PFSK-1 (cell line): ENCODE data around the gene UBE2O.

ENCODE experiments used
- FOXP2 ChIP-seq: optimal IDR thresholded peaks from 2 replicates; pipeline ENCODE3; 2011; ENCODE audit warnings: borderline replicate concordance, control low read depth, inconsistent platforms; ENCODE audit not compliant: insufficient read depth; ENCODE audit errors: extremely low read length, extremely low read depth
- POLR2AphosphoS5 ChIP-seq: IDR thresholded peaks from 2 replicates; pipeline ENCODE4 v1.6.1; 2012; ENCODE audit warnings: low read depth, mild to moderate bottlenecking, control low read depth, low read length, moderate library complexity
- SIN3A ChIP-seq: IDR thresholded peaks from 2 replicates; pipeline ENCODE4 v1.6.1; 2012; ENCODE audit warnings: mild to moderate bottlenecking, low read length, moderate library complexity, borderline replicate concordance; ENCODE audit not compliant: insufficient read depth
- TAF1 ChIP-seq: IDR thresholded peaks from 2 replicates; pipeline ENCODE4 v1.6.1; 2012; ENCODE audit warnings: low read length, control low read depth, borderline replicate concordance; ENCODE audit not compliant: insufficient read depth
- TF ChIP-seq, protein P1 (sequence below), 2 experiments: IDR thresholded peaks; 2 replicates each; pipeline versions ENCODE4 v1.6.1 to v1.8.0; 2011 to 2012; ENCODE audit warnings: low read depth in 2 of 2, low read length in 2 of 2, control low read depth in 1 of 2, inconsistent platforms in 1 of 2, mild to moderate bottlenecking in 1 of 2, moderate library complexity in 1 of 2; ENCODE audit not compliant: insufficient read depth in 1 of 2

UBE2O gene

DNA sequence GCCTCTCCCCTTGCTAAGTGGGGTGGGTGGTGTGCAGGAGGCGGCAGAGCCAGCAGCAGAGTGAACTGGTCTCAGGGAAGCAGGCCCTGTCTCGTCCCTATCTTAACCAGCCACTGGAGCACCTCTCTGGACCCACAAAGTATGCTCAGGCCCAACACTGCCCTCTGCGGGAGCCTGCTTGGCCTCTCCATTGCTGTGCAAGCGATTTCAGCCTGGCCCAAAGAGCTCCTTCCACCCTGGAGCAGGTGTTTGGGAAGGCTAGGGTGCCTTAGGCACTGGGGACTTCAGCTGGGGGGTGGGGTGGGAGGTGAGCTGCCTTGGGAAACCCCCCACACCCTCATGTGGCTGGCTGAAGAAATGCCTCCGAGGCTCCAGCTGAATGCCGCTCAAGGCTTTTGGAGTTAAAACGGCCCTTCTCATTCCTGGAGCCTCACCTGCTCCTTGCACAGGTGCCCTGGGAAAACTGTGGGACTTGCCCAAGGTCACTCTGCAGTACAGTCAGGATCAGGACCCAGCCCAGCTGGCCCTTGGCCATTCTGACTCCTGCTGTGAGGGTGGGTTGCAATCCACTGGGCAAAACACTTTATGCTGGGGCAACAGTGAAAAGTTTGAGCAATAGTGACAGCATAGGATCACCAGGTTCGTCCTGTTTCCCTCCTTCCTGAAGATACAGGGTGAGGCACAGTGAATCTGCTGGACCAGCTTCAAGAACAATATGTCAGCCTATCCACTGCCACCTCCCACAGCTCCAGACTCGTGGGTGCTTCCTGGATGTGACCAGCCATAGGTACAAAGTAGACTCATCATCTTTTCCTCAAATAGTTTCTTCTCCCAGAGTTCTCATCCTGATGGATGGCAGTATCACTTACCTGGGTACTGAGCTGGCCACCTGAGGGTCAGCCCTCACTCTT, 5.9 kb upstream of the UBE2O start:
- TF ChIP-seq, protein P1, sequence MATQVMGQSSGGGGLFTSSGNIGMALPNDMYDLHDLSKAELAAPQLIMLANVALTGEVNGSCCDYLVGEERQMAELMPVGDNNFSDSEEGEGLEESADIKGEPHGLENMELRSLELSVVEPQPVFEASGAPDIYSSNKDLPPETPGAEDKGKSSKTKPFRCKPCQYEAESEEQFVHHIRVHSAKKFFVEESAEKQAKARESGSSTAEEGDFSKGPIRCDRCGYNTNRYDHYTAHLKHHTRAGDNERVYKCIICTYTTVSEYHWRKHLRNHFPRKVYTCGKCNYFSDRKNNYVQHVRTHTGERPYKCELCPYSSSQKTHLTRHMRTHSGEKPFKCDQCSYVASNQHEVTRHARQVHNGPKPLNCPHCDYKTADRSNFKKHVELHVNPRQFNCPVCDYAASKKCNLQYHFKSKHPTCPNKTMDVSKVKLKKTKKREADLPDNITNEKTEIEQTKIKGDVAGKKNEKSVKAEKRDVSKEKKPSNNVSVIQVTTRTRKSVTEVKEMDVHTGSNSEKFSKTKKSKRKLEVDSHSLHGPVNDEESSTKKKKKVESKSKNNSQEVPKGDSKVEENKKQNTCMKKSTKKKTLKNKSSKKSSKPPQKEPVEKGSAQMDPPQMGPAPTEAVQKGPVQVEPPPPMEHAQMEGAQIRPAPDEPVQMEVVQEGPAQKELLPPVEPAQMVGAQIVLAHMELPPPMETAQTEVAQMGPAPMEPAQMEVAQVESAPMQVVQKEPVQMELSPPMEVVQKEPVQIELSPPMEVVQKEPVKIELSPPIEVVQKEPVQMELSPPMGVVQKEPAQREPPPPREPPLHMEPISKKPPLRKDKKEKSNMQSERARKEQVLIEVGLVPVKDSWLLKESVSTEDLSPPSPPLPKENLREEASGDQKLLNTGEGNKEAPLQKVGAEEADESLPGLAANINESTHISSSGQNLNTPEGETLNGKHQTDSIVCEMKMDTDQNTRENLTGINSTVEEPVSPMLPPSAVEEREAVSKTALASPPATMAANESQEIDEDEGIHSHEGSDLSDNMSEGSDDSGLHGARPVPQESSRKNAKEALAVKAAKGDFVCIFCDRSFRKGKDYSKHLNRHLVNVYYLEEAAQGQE (IDR thresholded peaks at IDR 0.05; ENCODE audit: insufficient read depth in 1 of 2, low read depth in 2 of 2, low read length in 2 of 2) = no peak
- no peak for TF ChIP-seq SIN3A

DNA sequence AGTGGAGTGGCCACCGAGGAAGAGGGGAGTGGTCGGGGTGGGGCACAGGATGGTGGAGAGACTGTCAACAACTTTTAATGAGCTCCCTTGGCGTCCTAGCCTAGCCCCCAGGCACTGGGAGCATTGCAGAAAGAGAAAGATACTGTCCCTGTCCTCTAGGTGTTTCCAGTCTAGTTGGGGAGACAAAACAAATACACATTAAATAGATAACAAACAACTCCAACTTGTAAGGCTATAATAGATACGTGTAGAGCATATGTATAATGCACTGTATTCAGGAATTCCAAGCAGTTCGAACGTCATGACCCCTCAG, 435 bp upstream of the UBE2O start:
- TF ChIP-seq TAF1 (no peak), SIN3A (no peak)
- TF ChIP-seq, protein P1 (IDR thresholded peaks at IDR 0.05; ENCODE audit: insufficient read depth in 1 of 2, low read depth in 2 of 2, low read length in 2 of 2) = 0 out of 4 replicates have a peak, but pooled peaks of 1 of the 2 experiments have one; percentile 3

DNA sequence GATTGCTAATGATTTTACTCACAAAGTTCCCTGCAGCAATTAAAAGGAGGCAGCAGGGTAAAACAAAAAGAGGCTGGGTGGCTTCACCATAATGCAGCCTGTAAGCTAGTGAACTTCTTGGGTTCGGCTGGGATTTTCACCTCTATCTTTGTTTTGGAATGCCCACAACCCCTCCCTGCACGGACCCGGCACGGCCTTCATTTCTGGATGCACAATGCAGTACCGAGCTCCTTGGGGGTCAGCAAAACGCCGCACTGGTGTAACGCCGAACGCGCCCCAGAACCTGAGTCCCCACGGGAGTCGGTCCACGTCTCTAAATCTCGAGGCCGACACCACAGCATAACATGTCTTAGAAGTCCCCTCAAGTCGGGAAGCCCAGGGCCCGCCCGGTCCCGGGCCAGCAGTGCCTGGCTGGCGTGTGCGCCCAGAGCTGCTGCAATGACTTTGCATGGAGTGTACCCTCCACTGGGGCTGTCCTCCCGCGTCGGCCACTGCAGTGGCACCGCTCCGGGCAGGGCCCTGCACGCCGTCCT, 759 bp downstream of the UBE2O start:
- no peak for TF ChIP-seq POLR2AphosphoS5
- TF ChIP-seq, protein P1 (IDR thresholded peaks at IDR 0.05; ENCODE audit: insufficient read depth in 1 of 2, low read depth in 2 of 2, low read length in 2 of 2) = no peak
- TF ChIP-seq TAF1 = no peak
- TF ChIP-seq FOXP2 = no peak

DNA sequence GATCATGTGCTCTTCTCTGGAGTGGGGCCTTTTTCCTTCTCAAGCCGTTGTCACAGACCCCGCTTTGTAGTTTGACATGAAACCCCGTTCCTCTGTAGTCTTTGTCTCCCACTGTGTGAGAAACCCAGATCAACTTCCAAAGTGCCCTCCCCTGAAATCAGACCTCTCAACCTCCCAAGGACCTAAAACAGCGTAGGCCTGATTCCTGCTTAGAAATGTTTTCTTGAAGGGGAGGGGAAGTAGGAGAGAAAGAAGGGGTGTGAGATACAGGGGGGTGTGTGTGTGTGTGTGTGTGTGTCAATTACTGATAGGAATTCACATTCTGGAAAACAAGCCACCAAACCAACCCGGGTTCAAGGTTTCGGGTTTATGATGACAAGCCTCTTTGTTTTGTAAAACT, 1.4 kb downstream of the UBE2O start:
- TF ChIP-seq FOXP2 (no peak), TAF1 (no peak), SIN3A (no peak), POLR2AphosphoS5 (no peak)
- TF ChIP-seq, protein P1 (IDR thresholded peaks at IDR 0.05; ENCODE audit: insufficient read depth in 1 of 2, low read depth in 2 of 2, low read length in 2 of 2) = no peak

DNA sequence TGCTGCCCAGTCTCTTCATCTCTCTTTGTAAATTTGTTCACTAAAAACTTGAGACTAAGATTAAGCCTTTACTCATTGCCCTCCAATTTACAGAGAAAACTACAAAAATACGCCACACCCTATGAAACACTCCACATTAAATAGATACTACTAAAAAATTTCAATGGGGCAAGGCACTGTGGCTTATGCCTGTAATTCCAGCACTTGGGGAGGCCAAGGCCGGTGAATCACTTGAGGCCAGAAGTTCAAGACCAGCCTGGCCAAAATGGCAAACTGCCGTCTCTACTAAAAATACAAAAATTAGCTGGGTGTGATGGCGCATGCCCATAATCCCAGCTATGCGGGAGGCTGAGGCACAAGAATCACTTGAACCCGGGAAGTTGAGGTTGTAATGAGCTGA, 3.8 kb downstream of the UBE2O start:
- no peak for TF ChIP-seq FOXP2
